K562 (cell line): Measurements from ENCODE around the gene LRRC74B. TPM values are rescaled to one million over a fixed set of nuclear protein-coding genes. Genes with fewer than 3 reads are reported as not detected.

Experiments
- CHCHD3 ChIP-seq: fragments of 250-450 bp; sonication (Bioruptor Pico); IDR thresholded peaks from 2 replicates; pipeline ENCODE4 v2.1.2; 2022; ENCODE audit warnings: mild to moderate bottlenecking
- CREB1 ChIP-seq, 2 experiments: sonication (generic) in 1 of 2; formaldehyde crosslinking in 1 of 2; IDR thresholded peaks; 2 replicates each; pipeline versions ENCODE4 v1.6.1 to v1.8.0; 2012 to 2022; ENCODE audit warnings: inconsistent platforms in 1 of 2, mild to moderate bottlenecking in 1 of 2, missing genetic modification reagents in 1 of 2, moderate library complexity in 1 of 2
- HMG20B ChIP-seq: fragments of 250-450 bp; sonication (Bioruptor Pico); IDR thresholded peaks from 2 replicates; pipeline ENCODE4 v1.5.0; 2021; ENCODE audit warnings: mild to moderate bottlenecking
- NR2F6 ChIP-seq: fragments of 450-650 bp; formaldehyde crosslinking; IDR thresholded peaks from 2 replicates; pipeline ENCODE4 v1.4.0; 2020; ENCODE audit warnings: mild to moderate bottlenecking
- SAFB2 ChIP-seq: fragments of 200-400 bp; formaldehyde crosslinking; IDR thresholded peaks from 2 replicates; pipeline ENCODE4 v1.6.1; 2018; ENCODE audit warnings: borderline replicate concordance, low read length, low read depth, moderate library complexity; ENCODE audit not compliant: severe bottlenecking
- ZNF764 ChIP-seq: fragments of 250-450 bp; sonication (Bioruptor Pico); IDR thresholded peaks from 2 replicates; pipeline ENCODE4 v1.4.0; 2020; ENCODE audit warnings: low read depth, mild to moderate bottlenecking, moderate library complexity
- polyA plus RNA-seq, 8 experiments: library from polyadenylated mRNA; depleted of rRNA in 4 of 8; stranded (reverse) in 5 of 8; unstranded in 3 of 8; fragments of >200 nt; fragmentation: Nextera tagmentation in 2 of 8; fragmentation: Illumina TruSeq in 1 of 8; extraction: Ambion mirVana in 2 of 8; extraction: Trizol in 1 of 8; gene quantifications; 2 replicates each; pipeline versions ENCODE4 v1.2.1 to v1.2.3, GENCODE V29; 2011 to 2014; ENCODE audit warnings: inconsistent platforms in 1 of 8, missing spikeins in 1 of 8
- total RNA-seq, 7 experiments: library from RNA; depleted of rRNA in 6 of 7; stranded (reverse); fragments of >200 nt in 6 of 7; fragmentation: Illumina TruSeq in 2 of 7; extraction: Trizol in 2 of 7; gene quantifications; 2 replicates each; pipeline versions ENCODE4 v1.2.1 to v1.2.3, GENCODE V29; 2011 to 2021; ENCODE audit warnings: low replicate concordance in 1 of 7
- TF ChIP-seq, protein P1 (sequence below), 2 experiments: IDR thresholded peaks; 2 replicates each; pipeline ENCODE4 v1.6.1; 2012; ENCODE audit warnings: improper control_type of control experiment in 2 of 2, low read depth in 2 of 2, low read length in 2 of 2, borderline replicate concordance in 1 of 2
- TF ChIP-seq, protein P2 (sequence below): sonication (generic); formaldehyde crosslinking; IDR thresholded peaks from 2 replicates; pipeline ENCODE4 v1.8.1; 2023; ENCODE audit warnings: mild to moderate bottlenecking, missing genetic modification reagents
- TF ChIP-seq, protein P3 (sequence below): fragments of 250-450 bp; sonication (Bioruptor Pico); IDR thresholded peaks from 2 replicates; pipeline ENCODE4 v1.4.0; 2020; ENCODE audit warnings: mild to moderate bottlenecking, moderate library complexity
- TF ChIP-seq, protein P4 (sequence below), 2 experiments: fragments of 450-650 bp; IDR thresholded peaks; 2 replicates each; pipeline ENCODE4 v1.6.1; 2016; ENCODE audit warnings: mild to moderate bottlenecking in 2 of 2, borderline replicate concordance in 1 of 2, low read depth in 1 of 2, moderate library complexity in 1 of 2

Gene LRRC74B
- total and polyA plus RNA-seq, 9 of the 15 experiments (the other 6 are each of a cell fraction or from before 2014, with no cell fraction given), result not detected

DNA sequence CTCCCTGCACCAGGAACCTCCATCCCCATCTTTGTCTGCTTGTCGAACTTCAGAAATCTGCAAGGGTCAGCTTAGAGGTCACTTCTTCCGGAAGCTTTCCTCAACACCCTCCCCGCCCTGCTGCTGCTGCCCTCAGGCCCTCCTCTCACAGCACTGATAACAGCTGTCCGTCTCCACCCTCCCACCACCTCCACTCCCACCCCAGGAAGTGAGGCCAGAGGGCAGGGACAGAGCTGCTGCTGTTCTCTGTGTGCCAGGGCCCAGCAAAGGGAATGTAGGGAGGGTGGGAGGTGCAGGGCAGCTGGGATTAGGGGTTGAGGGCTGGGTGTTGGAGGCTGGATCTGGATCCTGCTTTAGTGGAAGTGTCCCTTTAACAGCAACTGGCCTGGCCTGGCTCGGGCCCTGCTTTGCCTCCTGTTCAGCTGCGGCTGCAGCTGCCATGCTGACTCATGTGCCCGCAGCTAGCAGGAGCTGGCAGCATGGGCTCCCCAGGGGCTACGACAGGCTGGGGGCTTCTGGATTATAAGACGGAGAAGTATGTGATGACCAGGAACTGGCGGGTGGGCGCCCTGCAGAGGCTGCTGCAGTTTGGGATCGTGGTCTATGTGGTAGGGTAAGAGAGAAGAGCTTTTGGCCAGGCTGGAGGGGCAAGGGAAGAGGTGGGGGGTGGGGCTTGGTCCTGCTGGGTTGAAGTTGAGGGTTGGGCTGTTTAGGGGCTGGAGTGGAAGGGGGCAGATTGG lies 30.9 kb upstream of the LRRC74B start, which contains the start of gene P2RX6 (continued):
- TF ChIP-seq, protein P1, sequence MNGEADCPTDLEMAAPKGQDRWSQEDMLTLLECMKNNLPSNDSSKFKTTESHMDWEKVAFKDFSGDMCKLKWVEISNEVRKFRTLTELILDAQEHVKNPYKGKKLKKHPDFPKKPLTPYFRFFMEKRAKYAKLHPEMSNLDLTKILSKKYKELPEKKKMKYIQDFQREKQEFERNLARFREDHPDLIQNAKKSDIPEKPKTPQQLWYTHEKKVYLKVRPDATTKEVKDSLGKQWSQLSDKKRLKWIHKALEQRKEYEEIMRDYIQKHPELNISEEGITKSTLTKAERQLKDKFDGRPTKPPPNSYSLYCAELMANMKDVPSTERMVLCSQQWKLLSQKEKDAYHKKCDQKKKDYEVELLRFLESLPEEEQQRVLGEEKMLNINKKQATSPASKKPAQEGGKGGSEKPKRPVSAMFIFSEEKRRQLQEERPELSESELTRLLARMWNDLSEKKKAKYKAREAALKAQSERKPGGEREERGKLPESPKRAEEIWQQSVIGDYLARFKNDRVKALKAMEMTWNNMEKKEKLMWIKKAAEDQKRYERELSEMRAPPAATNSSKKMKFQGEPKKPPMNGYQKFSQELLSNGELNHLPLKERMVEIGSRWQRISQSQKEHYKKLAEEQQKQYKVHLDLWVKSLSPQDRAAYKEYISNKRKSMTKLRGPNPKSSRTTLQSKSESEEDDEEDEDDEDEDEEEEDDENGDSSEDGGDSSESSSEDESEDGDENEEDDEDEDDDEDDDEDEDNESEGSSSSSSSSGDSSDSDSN (IDR thresholded peaks at IDR 0.05; ENCODE audit: borderline replicate concordance in 1 of 2, low read depth in 2 of 2, low read length in 2 of 2), result peak; percentile 90 to 93; a peak in 3 of 4 replicates
- peak; percentile 98; the same call in 1 of the 2 replicates for TF ChIP-seq NR2F6 (CRISPR knock-in tag)
- TF ChIP-seq, protein P2, sequence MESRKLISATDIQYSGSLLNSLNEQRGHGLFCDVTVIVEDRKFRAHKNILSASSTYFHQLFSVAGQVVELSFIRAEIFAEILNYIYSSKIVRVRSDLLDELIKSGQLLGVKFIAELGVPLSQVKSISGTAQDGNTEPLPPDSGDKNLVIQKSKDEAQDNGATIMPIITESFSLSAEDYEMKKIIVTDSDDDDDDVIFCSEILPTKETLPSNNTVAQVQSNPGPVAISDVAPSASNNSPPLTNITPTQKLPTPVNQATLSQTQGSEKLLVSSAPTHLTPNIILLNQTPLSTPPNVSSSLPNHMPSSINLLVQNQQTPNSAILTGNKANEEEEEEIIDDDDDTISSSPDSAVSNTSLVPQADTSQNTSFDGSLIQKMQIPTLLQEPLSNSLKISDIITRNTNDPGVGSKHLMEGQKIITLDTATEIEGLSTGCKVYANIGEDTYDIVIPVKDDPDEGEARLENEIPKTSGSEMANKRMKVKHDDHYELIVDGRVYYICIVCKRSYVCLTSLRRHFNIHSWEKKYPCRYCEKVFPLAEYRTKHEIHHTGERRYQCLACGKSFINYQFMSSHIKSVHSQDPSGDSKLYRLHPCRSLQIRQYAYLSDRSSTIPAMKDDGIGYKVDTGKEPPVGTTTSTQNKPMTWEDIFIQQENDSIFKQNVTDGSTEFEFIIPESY (CRISPR knock-in tag), result no peak
- peak; percentile 95 for TF ChIP-seq CHCHD3 (CRISPR knock-in tag)
- peak; percentile 84; the same call in 1 of the 2 replicates for TF ChIP-seq ZNF764
- TF ChIP-seq SAFB2, result no peak
- TF ChIP-seq HMG20B (CRISPR knock-in tag), result no peak
- TF ChIP-seq, protein P3, sequence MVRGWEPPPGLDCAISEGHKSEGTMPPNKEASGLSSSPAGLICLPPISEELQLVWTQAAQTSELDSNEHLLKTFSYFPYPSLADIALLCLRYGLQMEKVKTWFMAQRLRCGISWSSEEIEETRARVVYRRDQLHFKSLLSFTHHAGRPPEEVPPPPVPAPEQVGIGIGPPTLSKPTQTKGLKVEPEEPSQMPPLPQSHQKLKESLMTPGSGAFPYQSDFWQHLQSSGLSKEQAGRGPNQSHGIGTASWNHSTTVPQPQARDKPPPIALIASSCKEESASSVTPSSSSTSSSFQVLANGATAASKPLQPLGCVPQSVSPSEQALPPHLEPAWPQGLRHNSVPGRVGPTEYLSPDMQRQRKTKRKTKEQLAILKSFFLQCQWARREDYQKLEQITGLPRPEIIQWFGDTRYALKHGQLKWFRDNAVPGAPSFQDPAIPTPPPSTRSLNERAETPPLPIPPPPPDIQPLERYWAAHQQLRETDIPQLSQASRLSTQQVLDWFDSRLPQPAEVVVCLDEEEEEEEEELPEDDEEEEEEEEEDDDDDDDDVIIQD (CRISPR knock-in tag), result 0 out of 2 replicates have a peak, but pooled peaks have one; percentile 3
- peak; percentile 65; the same call in 1 of the 2 replicates for TF ChIP-seq CREB1 (IDR thresholded peaks at IDR 0.05)
- TF ChIP-seq CREB1 (CRISPR knock-in tag; IDR thresholded peaks at IDR 0.05), result no peak
- TF ChIP-seq, protein P4, sequence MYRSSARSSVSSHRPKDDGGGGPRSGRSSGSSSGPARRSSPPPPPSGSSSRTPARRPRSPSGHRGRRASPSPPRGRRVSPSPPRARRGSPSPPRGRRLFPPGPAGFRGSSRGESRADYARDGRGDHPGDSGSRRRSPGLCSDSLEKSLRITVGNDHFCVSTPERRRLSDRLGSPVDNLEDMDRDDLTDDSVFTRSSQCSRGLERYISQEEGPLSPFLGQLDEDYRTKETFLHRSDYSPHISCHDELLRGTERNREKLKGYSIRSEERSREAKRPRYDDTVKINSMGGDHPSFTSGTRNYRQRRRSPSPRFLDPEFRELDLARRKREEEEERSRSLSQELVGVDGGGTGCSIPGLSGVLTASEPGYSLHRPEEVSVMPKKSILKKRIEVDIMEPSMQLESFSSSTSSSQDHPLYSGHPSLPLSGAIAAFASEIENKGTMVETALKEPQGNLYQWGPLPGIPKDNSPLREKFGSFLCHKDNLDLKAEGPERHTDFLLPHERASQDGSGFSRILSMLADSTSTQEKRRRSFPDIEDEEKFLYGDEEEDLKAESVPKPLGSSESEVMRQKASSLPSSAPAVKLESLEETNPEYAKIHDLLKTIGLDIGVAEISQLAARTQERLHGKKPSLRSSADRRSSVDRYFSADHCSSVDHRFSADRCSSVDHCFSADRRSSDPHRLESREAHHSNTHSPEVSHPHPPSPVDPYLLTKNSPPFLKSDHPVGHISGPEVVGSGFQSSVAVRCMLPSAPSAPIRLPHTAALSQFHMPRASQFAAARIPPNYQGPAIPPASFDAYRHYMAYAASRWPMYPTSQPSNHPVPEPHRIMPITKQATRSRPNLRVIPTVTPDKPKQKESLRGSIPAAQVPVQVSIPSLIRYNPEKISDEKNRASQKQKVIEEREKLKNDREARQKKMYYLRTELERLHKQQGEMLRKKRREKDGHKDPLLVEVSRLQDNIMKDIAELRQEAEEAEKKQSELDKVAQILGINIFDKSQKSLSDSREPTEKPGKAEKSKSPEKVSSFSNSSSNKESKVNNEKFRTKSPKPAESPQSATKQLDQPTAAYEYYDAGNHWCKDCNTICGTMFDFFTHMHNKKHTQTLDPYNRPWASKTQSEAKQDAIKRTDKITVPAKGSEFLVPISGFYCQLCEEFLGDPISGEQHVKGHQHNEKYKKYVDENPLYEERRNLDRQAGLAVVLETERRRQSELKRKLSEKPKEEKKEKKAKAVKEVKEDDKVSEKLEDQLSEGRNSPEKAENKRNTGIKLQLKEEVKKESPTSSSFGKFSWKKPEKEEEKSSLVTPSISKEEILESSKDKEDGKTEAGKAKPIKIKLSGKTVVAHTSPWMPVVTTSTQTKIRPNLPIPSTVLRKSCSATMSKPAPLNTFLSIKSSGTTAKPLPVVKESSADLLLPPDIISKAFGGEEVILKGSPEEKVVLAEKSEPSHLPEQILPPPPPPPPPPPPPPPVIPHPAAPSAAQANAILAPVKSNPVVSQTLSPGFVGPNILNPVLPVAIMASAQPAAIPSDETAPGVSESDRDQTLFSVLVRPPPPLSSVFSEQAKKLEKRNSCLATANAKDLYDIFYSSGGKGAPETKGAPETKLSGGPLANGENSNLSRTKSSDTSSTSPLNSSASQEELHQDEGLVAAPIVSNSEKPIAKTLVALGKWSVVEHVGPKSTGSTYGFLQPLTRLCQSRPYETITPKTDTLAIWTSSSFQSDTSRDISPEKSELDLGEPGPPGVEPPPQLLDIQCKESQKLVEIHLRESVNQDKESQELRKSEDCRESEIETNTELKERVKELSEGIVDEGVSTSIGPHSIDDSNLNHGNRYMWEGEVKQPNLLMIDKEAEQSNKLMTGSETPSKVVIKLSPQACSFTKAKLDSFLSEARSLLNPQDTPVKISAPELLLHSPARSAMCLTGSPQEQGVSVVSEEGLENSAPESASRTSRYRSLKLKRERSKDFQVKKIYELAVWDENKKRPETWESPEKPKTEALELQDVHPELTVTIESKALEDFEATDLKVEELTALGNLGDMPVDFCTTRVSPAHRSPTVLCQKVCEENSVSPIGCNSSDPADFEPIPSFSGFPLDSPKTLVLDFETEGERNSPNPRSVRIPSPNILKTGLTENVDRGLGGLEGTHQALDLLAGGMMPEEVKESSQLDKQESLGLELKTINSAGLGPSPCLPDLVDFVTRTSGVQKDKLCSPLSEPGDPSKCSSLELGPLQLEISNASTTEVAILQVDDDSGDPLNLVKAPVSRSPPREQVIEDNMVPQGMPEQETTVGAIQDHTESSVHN (IDR thresholded peaks at IDR 0.05; ENCODE audit: borderline replicate concordance in 1 of 2, low read depth in 1 of 2), result no peak
